GM18909 (cell line): Measurements from ENCODE around the gene DCTN3.

ENCODE experiments used
- ATAC-seq: cut with Tn5 transposase; IDR thresholded peaks from one replicate; pipeline ENCODE4 v1.9.1; 2021; ENCODE audit warnings: mild to moderate bottlenecking; ENCODE audit not compliant: unreplicated experiment, poor library complexity

The DCTN3 gene

GRCh38 chr9:34576597-34577399 lies 43.5 kb downstream of the DCTN3 start:
- ATAC-seq, result no peak

GRCh38 chr9:34575862-34576596 lies 44.3 kb downstream of the DCTN3 start:
- ATAC-seq, result no peak

GRCh38 chr9:34575241-34575640 lies 45.1 kb downstream of the DCTN3 start:
- ATAC-seq, result no peak

- no peak for ATAC-seq
Measured at GRCh38 chr9:34574571-34574970, 45.7 kb downstream of the DCTN3 start.

DNA sequence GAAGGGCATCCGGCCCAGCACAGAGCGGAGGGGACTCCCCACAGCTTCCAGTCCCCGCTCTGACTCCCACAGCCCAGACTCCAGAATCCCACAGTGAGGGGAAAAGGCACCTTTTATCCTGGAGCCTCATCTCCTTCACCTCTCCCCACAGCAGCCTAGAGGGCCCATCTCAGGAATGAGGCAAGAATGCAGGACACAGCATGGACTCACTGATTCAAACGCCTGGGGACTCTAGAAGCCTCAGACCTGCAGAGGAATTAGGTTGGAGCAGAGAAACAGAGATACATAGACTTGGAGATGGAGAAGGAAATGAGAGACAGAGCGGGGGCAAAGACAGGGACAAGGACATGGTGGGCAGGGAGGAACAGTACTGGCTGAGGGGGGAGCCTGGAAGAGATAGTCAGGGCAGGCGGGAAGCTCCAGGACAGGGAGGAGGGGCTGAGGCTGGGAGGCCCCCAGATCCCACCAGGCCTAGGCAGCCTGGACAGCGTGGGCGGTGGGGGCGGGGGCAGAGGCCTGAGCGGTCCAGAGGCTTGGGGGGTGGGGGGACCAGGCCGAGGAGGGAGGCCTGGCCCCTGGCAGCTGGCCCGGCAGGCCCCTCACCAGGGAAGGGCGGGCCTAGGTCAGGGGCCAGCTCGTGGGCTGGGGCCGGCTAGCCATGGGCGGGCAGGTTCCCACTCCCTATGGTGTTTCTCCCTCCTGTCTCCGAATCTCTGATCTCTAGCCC lies 46.5 kb downstream of the DCTN3 start:
- no peak for ATAC-seq

DNA sequence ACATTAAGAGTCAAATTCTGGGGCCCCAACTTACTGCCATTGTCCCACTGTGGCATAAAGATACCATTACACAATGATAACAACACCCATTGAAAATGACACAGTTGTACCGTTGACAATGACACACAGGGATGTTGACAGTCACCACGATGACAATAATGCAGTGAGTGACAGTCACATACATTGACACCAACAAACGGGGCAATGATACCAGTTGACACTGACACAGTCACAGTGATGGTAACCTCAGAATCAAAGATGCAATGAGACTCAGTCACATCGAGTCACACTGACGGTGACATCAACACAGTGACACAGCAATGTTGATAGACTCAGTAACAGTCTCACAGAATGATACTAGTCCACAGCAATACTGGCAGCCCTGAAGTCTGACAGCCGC lies 47.7 kb downstream of the DCTN3 start:
- no peak for ATAC-seq

GRCh38 chr9:34572092-34572491 lies 48.2 kb downstream of the DCTN3 start:
- ATAC-seq, result no peak

- ATAC-seq, result no peak
Measured at GRCh38 chr9:34571481-34571810, 48.8 kb downstream of the DCTN3 start.

DNA sequence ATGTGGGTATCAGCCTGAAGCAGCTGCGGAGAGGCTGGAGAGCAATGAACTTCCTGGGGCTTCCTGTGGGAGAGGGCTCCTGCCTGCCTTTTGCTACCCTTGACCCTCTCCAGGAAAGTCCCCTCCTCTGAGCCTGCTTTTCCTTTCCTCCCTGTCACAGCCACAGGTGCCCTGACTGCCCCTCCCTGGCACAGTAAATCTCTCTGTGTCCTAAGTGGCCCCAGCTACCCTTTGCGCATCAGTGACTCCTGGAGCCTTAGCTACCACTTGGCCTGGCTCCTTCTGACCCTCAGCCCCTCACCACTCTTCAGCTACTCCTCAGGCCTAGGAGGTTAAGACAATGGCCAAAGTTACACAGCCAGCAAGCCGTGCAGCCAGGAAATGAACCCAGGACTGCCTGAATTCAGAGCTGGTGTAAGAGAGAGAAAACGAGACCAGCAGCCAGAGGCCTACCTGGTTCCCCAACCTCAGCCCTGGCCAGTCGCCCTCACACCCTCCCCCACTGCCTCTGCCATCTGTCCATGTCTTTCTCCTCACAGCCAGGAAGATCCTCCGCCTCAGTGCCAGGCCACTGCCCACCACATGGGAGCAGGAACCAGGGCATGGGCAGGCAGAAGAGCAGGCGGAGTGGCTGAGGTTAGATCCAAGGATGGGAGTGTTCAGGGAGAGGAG lies 49.4 kb downstream of the DCTN3 start:
- ATAC-seq, result no peak

DNA sequence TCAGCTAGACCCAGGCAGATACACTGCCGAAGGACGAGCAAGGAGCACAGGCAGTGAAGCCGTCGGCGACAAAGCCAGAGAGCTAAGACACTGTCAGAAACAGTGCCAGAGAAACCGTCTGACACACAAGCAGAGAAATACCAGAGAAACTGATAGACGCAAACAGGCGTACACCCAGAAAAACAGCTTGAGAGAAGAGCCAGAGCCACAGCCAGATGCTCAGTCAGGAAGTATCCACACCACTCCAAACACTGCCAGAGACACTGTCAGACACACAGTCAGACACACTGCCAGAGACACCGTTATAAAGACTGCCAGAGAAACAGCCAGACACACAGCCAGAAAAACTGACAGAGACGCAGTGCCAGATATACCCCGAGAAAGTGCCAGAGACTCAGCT lies 49.9 kb downstream of the DCTN3 start:
- no peak for ATAC-seq

DNA sequence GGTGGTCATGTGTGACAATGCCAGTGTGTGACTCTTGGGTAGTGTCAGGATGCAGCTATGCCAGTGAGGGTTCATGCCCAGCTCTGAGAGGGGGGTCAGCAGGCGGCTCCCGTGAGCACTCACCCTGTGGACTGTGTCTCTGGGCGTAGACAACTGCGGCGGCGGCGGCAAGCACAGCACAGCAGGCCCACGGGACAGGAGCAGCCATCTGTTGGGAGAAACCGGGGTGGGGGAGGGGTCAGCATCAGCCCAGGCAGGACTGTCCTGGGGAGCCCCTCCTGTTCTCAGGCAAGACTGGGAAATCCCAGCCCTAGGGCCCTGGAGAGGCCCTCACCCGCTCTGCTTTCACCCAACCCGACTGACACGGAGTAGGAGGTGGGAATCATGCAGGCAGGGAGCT lies 51.5 kb downstream of the DCTN3 start:
- ATAC-seq, result no peak

- no peak for ATAC-seq
Measured at GRCh38 chr9:34568133-34568532, 52.2 kb downstream of the DCTN3 start.

- no peak for ATAC-seq
Measured at GRCh38 chr9:34566972-34567371, 53.3 kb downstream of the DCTN3 start.

GRCh38 chr9:34566322-34566721 lies 54.0 kb downstream of the DCTN3 start:
- ATAC-seq, result no peak

- no peak for ATAC-seq
Measured at GRCh38 chr9:34565856-34566255, 54.4 kb downstream of the DCTN3 start.

DNA sequence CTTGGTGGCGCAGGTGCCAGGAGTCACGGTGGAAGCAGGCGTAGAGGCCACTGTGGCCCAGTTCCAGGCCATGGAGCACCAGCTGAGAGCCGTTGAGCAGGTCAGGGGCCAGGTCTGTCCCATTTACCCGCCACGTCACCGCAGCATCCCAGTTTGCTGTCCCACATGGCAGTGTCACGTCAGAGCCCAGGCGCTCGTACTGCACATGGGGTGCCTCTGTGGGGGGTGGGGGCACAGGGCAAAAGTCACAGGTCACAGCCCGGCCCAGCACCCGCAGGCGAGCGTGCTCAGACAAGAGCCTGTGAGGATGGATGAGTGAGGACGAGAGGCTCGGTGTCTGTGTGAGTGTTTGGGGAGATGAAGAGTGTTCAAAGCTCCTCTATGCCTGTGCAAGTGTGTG lies 55.7 kb downstream of the DCTN3 start:
- ATAC-seq, result no peak
